Ishikawa (cell line): ENCODE measurements around the gene ARID1B.

ENCODE experiments used
- CEBPB ChIP-seq: IDR thresholded peaks from 2 replicates; pipeline ENCODE4 v1.6.1; 2012
- CREB1 ChIP-seq: IDR thresholded peaks from 2 replicates; pipeline ENCODE4 v1.6.1; 2012; ENCODE audit warnings: low read depth
- EGR1 ChIP-seq: IDR thresholded peaks from 2 replicates; pipeline ENCODE4 v1.6.1; 2012
- EP300 ChIP-seq: IDR thresholded peaks from 2 replicates; pipeline ENCODE4 v1.6.1; 2012; ENCODE audit warnings: borderline replicate concordance
- FOXM1 ChIP-seq: IDR thresholded peaks from 2 replicates; pipeline ENCODE4 v1.6.1; 2012; ENCODE audit warnings: low read depth, borderline replicate concordance
- RAD21 ChIP-seq: IDR thresholded peaks from 2 replicates; pipeline ENCODE4 v1.6.1; 2012; ENCODE audit warnings: low read depth
- REST ChIP-seq: IDR thresholded peaks from 2 replicates; pipeline ENCODE4 v1.6.1; 2012; ENCODE audit warnings: low read depth, mild to moderate bottlenecking
- TAF1 ChIP-seq: IDR thresholded peaks from 2 replicates; pipeline ENCODE4 v1.6.1; 2012; ENCODE audit warnings: low read depth, mild to moderate bottlenecking
- TCF12 ChIP-seq: IDR thresholded peaks from 2 replicates; pipeline ENCODE4 v1.6.1; 2012; ENCODE audit warnings: low read depth
- TEAD4 ChIP-seq: IDR thresholded peaks from 2 replicates; pipeline ENCODE4 v1.6.1; 2012
- YY1 ChIP-seq: IDR thresholded peaks from 2 replicates; pipeline ENCODE4 v1.6.1; 2012; ENCODE audit warnings: low read depth
- ZBTB7A ChIP-seq: IDR thresholded peaks from 2 replicates; pipeline ENCODE4 v1.6.1; 2012; ENCODE audit warnings: low read depth
- TF ChIP-seq, protein P1 (sequence below): IDR thresholded peaks from 2 replicates; pipeline ENCODE4 v1.6.1; 2012
- TF ChIP-seq, protein P2 (sequence below): IDR thresholded peaks from 2 replicates; pipeline ENCODE4 v1.6.1; 2012

The ARID1B gene

DNA sequence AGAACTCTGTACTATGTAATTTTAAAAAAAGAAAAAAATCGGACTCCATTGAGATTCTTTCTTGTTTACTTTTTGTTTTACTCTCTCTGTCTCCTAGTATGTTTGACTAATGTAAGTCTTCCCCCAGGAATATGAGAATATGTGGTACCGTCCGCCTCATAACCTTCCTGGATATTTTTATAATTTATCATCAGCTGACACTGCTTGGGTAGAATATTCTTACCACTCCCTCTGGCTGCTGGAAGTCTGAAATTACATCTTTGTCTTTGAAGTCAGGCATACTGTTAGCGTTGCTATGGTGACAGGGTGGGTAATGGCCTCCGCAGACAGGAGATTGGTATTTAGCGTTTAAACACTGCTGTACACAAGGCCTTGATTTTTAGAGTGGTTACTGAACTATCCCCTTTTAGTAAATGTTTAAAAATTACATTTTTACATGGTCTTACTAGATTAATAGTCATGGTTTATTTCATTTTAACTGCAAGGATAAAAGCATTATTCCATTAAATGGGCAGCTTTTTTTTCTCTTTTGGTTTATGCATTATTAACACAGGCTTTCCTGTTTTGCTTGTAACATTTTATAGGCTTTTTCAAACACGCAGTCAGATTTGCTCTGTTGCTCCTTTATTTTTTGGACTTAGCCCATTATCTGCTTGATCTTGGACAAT lies 176.4 kb downstream of the ARID1B start:
- TF ChIP-seq YY1 (peak; percentile 71), EGR1 (no peak), RAD21 (peak; percentile 33; the same call in 1 of the 2 replicates), EP300 (no peak), TEAD4 (peak; percentile 48; the same call in 1 of the 2 replicates), FOXM1 (no peak)

- TF ChIP-seq ZBTB7A (no peak), REST (no peak), TCF12 (no peak), CEBPB (no peak), EP300 (no peak), YY1 (no peak), TAF1 (no peak), FOXM1 (no peak), RAD21 (no peak)
- TF ChIP-seq, protein P1, sequence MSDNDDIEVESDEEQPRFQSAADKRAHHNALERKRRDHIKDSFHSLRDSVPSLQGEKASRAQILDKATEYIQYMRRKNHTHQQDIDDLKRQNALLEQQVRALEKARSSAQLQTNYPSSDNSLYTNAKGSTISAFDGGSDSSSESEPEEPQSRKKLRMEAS = no peak
Observed at GRCh38 chr6:156954191-156954590, 177.0 kb downstream of the ARID1B start.

DNA sequence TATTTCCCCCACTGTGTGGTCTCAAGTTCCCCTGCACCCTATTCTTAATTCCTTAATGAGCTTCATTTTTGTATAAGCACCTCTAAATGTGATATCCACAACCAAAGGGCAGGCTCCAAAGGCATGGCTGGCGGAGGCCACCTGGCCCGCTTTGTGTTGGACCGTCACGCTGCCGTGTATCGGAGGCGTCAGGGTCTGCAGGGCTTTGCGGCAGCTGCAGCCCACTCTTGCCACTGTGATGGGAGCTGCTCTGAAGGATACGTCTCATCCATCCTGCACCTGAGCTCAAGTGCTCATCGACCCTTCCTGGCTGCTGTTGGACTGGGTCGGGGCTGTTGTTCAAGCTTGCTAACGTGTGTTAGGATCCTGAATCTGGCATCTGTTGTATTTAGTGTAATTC lies 177.6 kb downstream of the ARID1B start:
- TF ChIP-seq, protein P2, sequence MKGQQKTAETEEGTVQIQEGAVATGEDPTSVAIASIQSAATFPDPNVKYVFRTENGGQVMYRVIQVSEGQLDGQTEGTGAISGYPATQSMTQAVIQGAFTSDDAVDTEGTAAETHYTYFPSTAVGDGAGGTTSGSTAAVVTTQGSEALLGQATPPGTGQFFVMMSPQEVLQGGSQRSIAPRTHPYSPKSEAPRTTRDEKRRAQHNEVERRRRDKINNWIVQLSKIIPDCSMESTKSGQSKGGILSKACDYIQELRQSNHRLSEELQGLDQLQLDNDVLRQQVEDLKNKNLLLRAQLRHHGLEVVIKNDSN = no peak
- TF ChIP-seq RAD21 (no peak), TCF12 (no peak), ZBTB7A (no peak), CREB1 (no peak), EP300 (no peak), TAF1 (no peak), TEAD4 (no peak)
- TF ChIP-seq, protein P1 = no peak

DNA sequence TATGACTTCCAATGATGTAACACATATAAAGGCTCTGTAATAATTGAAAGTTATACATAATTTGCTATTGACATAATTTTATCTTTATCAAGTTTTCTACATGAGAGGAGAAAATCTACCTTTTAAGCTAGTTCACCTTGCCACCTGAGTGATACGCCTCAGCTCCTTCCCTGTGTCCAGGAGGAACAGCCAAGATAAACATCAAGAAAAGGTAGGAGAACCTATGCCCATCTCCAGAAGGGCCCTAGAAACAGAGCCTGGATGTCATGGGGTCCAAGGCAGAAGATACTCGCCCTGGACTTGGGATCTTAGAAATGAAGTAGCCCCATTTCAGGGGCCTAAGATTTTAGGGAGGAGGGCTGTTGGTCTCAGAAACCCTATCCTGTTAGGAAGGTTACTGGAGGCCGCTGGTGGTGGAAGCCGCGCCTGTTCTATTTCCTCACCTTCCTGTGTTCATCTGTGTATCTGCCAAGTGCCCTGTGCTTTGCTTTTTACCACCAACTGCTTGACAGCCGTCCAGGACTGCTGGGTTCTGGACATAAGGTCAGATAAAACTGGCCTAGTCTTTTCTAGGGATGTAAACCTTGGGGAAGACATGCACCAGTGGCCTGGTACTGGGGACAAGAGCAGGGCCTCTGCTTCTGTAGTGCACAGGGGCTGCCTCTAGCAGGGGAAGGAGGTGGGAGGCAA lies 178.5 kb downstream of the ARID1B start:
- TF ChIP-seq ZBTB7A = no peak
- no peak for TF ChIP-seq TAF1
- TF ChIP-seq YY1 = no peak
- TF ChIP-seq, protein P2 = no peak
- no peak for TF ChIP-seq EGR1
- TF ChIP-seq EP300 = no peak

DNA sequence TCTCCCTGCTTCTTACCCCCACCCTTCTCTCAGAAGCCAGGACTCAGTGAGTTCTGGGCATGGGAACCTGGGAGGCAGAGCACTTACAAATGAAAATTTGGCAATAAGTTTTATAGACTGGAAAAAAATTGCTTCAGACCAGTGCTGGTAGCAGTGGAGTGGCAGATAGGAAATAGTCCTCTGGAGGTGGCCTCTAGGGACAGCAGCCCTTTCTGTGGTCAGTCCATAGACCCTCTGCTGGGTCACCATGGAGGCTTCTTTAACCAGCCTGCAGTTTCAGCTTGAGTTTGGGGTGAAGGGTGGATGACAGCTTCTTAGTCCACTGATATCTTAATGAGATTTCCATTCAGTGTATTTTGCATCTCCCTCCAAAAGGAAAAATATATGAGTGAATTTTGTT lies 179.1 kb downstream of the ARID1B start:
- TF ChIP-seq, protein P1 = no peak
- TF ChIP-seq FOXM1 (no peak), ZBTB7A (no peak), TCF12 (no peak)

- TF ChIP-seq REST = no peak
Observed at GRCh38 chr6:156957931-156958547, 180.9 kb downstream of the ARID1B start.
